Activated CD4-positive, CD25-positive, alpha-beta regulatory T cell treated with anti-CD3 and anti-CD28 coated beads, Interleukin-2, amount 50 U/mL, for 16 hours (primary cell): ENCODE results near the gene RASEF.
"Not testable (repeated sequence)": the region's sequence is repeated elsewhere in the genome, so short reads cannot be mapped to it uniquely, and the experiment has no call there.

Experiments
- DNase-seq: peaks from one replicate; pipeline ENCODE4 v3.0.0-alpha.2; 2020; ENCODE audit warnings: low read depth, low spot score

RASEF gene

DNA sequence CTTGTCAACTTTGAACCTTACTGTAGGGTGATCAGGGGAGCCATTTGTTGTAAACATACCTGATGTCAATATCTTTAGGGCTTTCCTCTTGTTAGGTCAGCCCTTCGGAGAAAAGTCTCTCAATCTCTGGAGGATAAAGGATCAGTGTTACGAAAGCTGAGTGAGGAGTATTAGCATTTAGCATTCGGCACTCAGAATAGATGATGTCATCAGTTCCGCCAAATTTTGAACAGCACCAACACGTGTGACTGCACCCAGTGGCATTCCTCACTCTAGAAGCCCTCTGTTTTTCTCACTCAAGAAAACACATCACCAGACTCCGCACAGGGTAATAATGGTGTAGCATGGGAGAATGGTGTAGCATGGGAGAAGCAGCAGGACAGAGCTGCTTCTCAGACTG lies 87.8 kb downstream of the RASEF start:
- DNase-seq: no peak

- no peak for DNase-seq
Measured at GRCh38 chr9:82972446-82972845, 90.5 kb downstream of the RASEF start.

- DNase-seq: no peak
Measured at GRCh38 chr9:82970359-82970758, 92.6 kb downstream of the RASEF start.

- no peak for DNase-seq
Measured at GRCh38 chr9:82969291-82969690, 93.7 kb downstream of the RASEF start.

DNA sequence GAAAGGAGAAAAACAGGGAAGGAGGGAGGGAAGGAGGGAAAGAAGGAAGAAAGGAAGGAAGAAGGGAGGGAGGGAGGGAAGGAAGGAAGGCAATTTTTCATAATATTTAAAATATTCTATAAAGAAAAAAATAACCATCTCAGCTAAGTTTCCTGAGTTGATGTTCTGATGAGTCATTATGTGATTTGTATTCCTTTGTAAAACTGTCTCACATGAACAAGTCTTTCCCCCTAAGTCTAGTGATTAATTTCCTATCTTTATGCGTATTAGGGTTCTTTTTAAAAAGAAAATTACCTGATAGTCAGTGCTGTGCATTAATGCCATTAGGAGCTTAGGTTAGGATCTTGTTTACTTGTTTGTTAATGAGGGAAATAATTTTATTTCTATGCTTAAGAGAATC lies 94.1 kb downstream of the RASEF start:
- DNase-seq: no peak

DNA sequence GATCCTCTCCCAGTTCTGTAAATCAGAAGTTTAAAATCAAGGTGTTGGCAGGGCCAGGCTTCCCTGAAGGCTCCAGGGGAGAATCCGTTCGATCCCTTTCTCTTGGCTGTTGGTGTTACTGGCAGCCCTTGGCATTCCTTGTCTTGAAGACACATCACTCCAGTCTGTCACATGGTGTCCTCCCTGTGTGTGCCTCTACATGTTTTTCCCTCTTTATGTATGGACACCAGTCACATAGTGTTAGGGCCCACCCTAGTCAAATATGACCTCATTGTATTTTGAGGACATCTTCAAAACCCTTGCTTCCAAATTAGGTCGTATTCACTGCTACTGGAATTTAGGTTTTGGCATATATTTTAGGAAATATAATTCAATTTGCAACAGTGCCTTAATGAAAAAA lies 94.6 kb downstream of the RASEF start:
- DNase-seq: no peak

GRCh38 chr9:82961504-82962125 lies 101.3 kb downstream of the RASEF start:
- no peak for DNase-seq

- no peak for DNase-seq
Measured at GRCh38 chr9:82957529-82958379, 105.2 kb downstream of the RASEF start.

DNA sequence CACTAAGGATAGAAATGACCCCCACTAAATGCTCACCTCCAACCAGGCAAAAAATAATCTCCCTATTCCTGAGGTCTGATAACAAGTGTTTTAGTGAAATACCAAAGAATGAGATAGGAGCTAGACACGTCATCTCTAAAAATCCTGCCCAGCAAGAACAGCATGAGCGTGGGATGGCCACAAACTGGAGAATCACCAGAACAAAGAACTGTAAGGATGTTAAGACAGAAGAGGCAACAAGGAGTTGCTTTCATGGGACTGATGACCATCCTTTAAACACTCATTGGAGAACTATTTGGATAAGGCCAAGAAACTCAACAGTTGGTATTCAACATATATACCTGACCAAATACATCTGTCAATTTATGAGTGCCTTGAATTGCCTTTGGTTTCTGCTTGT lies 113.7 kb downstream of the RASEF start:
- no peak for DNase-seq

GRCh38 chr9:82940376-82940775 lies 122.6 kb downstream of the RASEF start:
- no peak for DNase-seq

GRCh38 chr9:82939451-82939850 lies 123.5 kb downstream of the RASEF start:
- no peak for DNase-seq

GRCh38 chr9:82938426-82939218 lies 124.3 kb downstream of the RASEF start:
- no peak for DNase-seq

DNA sequence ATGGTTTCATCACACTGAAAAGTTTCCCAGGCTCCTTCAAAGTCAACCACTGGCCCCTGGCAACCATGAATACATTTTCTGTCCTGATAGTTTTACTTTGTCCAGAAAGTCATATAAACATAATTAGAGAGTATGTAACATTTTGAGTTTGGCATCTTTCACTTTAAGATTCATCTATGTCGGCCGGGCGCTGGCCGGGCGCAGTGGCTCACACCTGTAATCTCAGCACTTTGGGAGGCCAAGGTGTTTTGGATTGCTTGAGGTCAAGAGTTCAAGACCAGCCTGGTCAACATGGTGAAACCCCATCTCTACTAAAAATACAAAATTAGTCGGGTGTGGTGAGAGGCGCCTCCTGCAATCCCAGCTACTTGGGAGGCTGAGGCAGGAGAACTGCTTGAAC lies 126.4 kb downstream of the RASEF start:
- not testable (repeated sequence) for DNase-seq

DNA sequence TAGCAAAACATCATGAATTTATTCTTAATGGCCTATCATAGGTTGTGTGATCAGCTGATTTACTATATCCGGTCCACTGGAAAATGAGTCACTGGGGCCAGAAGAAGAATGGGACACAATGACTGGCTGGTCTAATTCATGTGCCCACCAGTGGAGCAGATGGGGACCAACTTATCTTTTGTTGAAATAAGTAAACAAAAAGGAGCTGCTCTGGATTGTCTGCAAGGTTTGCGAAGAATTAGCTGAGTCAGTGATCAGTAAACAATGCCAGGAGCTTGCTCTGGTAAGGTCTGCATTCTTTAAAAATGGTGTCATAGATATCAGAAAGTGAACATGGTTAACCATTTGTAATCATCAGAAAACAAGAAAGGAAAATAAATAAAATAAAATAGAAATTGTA lies 128.0 kb downstream of the RASEF start:
- DNase-seq: no peak

- not testable (repeated sequence) for DNase-seq
Measured at GRCh38 chr9:82934025-82934424, 128.9 kb downstream of the RASEF start.

DNA sequence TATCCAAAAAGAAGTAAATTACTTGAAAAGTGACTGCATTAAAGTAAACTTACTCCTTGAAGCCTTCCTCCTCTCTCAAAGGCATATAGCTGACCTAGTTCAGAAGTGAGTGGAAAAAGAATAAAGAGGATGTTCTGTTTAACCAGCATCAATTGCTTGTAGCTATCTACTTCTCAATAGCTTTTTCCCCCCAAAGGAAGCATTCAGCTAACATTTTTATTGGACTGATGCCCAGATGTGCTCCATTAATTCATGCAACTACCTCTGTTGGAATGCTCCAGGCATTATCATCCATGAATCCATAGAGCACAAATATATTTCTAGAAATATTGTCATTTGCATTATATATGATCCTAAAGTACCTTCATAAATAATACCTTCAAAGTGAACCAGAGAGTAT lies 132.8 kb downstream of the RASEF start:
- DNase-seq: no peak
